HL-60 (cell line): ENCODE results near the gene IL11RA.

Source experiments
- DNase-seq, 2 experiments: peaks; one replicate each; pipeline ENCODE4 v3.0.0-alpha.2; 2010 to 2020; ENCODE audit warnings: low read depth in 1 of 2, low spot score in 1 of 2
- H3K27ac ChIP-seq: fragments of 250-450 bp; sonication (Bioruptor Pico); replicated peaks from 2 replicates; pipeline ENCODE4 v1.5.1; 2020; ENCODE audit warnings: mild to moderate bottlenecking, moderate library complexity
- H3K27me3 ChIP-seq: fragments of 250-450 bp; sonication (Bioruptor Pico); 2 replicates; pipeline ENCODE4 v1.5.1; 2021; ENCODE audit warnings: mild to moderate bottlenecking, moderate library complexity; ENCODE audit not compliant: insufficient read depth, poor library complexity, severe bottlenecking
- H3K4me3 ChIP-seq: replicated peaks from 2 replicates; pipeline ENCODE4 v1.5.1; 2011; ENCODE audit warnings: mild to moderate bottlenecking, control low read depth, low read length; ENCODE audit not compliant: insufficient read depth
- GABPA ChIP-seq: IDR thresholded peaks from 2 replicates; pipeline ENCODE4 v1.6.1; 2012; ENCODE audit warnings: low read depth
- POLR2AphosphoS5 ChIP-seq: IDR thresholded peaks from 2 replicates; pipeline ENCODE4 v1.6.1; 2012; ENCODE audit warnings: low read depth
- SPI1 ChIP-seq: IDR thresholded peaks from 2 replicates; pipeline ENCODE4 v1.6.1; 2012; ENCODE audit warnings: low read depth, mild to moderate bottlenecking, borderline replicate concordance
- TF ChIP-seq, protein P1 (sequence below): IDR thresholded peaks from 2 replicates; pipeline ENCODE4 v1.6.1; 2012; ENCODE audit warnings: low read depth; ENCODE audit not compliant: insufficient replicate concordance
- TF ChIP-seq, protein P2 (sequence below): IDR thresholded peaks from one replicate; pipeline ENCODE4 v1.5.1; 2011; ENCODE audit warnings: low read length, control low read depth, inconsistent platforms; ENCODE audit not compliant: insufficient read depth

IL11RA gene

DNA sequence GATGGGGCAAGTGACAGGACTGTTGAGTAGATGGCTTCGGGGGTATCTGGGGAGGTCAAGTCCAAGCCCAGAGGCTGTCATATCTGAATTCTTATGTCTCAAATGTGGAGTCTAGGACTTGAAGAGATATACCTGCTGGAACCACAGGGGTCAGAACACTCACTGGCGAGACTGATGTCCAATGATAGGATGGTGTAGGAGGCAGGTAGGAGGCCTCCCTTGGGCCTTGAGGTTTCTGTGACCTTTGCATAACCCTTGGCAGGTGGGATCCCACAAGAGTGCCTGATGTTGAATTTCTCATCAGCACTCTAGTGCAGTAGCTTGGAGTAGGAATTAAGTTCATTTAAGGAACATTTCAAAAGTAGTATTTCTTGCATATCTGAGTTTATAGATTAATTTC is 55.1 kb downstream of the IL11RA start:
- no peak for DNase-seq
- TF ChIP-seq, protein P1, sequence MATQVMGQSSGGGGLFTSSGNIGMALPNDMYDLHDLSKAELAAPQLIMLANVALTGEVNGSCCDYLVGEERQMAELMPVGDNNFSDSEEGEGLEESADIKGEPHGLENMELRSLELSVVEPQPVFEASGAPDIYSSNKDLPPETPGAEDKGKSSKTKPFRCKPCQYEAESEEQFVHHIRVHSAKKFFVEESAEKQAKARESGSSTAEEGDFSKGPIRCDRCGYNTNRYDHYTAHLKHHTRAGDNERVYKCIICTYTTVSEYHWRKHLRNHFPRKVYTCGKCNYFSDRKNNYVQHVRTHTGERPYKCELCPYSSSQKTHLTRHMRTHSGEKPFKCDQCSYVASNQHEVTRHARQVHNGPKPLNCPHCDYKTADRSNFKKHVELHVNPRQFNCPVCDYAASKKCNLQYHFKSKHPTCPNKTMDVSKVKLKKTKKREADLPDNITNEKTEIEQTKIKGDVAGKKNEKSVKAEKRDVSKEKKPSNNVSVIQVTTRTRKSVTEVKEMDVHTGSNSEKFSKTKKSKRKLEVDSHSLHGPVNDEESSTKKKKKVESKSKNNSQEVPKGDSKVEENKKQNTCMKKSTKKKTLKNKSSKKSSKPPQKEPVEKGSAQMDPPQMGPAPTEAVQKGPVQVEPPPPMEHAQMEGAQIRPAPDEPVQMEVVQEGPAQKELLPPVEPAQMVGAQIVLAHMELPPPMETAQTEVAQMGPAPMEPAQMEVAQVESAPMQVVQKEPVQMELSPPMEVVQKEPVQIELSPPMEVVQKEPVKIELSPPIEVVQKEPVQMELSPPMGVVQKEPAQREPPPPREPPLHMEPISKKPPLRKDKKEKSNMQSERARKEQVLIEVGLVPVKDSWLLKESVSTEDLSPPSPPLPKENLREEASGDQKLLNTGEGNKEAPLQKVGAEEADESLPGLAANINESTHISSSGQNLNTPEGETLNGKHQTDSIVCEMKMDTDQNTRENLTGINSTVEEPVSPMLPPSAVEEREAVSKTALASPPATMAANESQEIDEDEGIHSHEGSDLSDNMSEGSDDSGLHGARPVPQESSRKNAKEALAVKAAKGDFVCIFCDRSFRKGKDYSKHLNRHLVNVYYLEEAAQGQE, result no peak
- TF ChIP-seq POLR2AphosphoS5 (no peak), GABPA (no peak), SPI1 (no peak)
- TF ChIP-seq, protein P2, sequence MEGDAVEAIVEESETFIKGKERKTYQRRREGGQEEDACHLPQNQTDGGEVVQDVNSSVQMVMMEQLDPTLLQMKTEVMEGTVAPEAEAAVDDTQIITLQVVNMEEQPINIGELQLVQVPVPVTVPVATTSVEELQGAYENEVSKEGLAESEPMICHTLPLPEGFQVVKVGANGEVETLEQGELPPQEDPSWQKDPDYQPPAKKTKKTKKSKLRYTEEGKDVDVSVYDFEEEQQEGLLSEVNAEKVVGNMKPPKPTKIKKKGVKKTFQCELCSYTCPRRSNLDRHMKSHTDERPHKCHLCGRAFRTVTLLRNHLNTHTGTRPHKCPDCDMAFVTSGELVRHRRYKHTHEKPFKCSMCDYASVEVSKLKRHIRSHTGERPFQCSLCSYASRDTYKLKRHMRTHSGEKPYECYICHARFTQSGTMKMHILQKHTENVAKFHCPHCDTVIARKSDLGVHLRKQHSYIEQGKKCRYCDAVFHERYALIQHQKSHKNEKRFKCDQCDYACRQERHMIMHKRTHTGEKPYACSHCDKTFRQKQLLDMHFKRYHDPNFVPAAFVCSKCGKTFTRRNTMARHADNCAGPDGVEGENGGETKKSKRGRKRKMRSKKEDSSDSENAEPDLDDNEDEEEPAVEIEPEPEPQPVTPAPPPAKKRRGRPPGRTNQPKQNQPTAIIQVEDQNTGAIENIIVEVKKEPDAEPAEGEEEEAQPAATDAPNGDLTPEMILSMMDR, result no peak

DNA sequence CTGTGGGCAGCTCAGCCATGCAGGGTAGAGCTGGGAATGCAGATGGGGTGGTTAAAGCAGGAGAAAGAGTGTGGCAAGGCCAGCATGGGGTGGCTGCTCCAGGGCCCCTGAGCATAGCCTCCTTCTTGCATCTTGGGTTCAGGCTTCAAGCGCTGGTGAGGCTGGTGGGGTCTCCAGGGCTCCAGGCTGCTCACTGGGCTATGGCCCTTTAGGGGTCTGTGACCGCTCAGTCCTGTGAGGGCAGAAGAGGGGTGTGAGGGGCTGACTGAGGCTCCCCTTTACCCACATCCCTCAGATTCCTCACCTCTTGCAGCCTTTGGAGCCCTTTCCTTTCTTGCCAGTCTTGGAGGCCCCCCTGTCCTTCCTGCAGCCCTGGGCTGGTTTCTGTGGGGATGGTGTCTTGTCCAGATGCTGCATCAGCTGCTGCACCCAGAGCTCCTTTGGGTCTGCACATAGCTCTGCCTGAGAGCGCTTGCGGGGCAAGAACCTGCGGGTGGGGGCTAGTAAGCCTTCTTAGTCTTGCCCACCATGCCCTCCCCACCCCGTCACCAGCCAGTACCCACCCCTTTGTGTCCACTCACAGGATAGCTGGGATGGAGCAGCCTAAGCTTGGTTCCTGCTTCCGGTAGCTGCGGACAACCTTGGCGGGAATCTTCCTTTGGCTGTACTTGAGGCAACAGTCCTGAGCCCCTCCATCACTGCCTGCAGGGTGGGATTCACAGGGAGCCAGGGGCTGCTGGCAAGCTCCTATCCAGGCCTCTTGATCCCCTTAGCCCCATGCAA is 57.4 kb downstream of the IL11RA start:
- H3K4me3 ChIP-seq, result no peak overlapping the region
- peaks cover 8% of the 10 kb centered on the region for H3K27me3 ChIP-seq
- TF ChIP-seq GABPA, result no peak
- TF ChIP-seq SPI1, result no peak
- no peak for TF ChIP-seq POLR2AphosphoS5
- TF ChIP-seq, protein P2, result no peak
- TF ChIP-seq, protein P1, result no peak
- no peak overlapping the region for H3K27ac ChIP-seq
- DNase-seq, result no peak

More for the DNA sequence above, 55.1 kb downstream of the IL11RA start:
- Histone ChIP-seq H3K27me3 (peaks cover 4% of the 10 kb centered on the region), H3K27ac (no peak overlapping the region), H3K4me3 (no peak overlapping the region)

DNA sequence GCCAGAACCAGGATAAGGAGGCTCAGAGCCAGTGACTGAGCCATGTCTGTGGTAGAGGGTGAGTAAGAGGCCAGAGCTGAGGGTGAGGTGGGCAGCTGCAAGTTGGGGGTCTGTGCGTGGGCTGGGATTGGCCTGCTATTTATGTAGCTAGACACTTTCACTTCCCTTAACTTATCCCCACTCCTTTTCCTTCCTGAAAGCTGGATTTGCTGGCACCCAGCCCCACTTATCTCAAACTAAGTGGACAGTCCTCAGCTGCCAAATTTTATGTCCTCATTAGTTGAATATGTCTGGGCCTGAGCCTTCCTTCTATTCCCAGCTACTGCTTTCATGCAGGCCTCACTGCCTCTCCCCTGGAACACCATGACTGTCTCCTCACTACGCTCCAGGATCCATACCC is 58.0 kb downstream of the IL11RA start, which contains the start of gene CCL21:
Gene CCL21 (minus strand): TSS at position 114 of the 400 bp plus-strand sequence. CDS start 70 bp downstream, at position 44.
- Histone ChIP-seq H3K27ac (no peak within 1 kb of the TSS), H3K4me3 (no peak within 1 kb of the TSS), H3K27me3 (peaks cover 8% of the 10 kb centered on the region)
- TF ChIP-seq, protein P2, result no peak
- TF ChIP-seq, protein P1, result no peak
- TF ChIP-seq SPI1, result no peak
- no peak for TF ChIP-seq POLR2AphosphoS5
- TF ChIP-seq GABPA, result no peak
- no peak for DNase-seq
